Fibroblast of the aortic adventitia (primary cell): ENCODE data around the gene VANGL2. TPM values are rescaled to one million over a fixed set of nuclear protein-coding genes. Genes with fewer than 3 reads are reported as not detected.
A peak's percentile ranks its signal among the peaks of the same experiment; 100 is the strongest.

ENCODE experiments used
- DNase-seq: peaks from one replicate; pipeline ENCODE4 v3.0.0-alpha.2; 2010; ENCODE audit warnings: low read depth
- H3K4me3 ChIP-seq: 2 replicates; pipeline ENCODE4 v1.5.1; 2011; ENCODE audit warnings: low read depth, mild to moderate bottlenecking, control low read depth, low read length, moderate library complexity
- total RNA-seq: library from RNA; depleted of rRNA; stranded (reverse); fragments of >200 nt; gene quantifications from 2 replicates; pipeline ENCODE4 v1.2.3, GENCODE V29; 2012; ENCODE audit warnings: low replicate concordance
- TF ChIP-seq, protein P1 (sequence below): IDR thresholded peaks from 2 replicates; pipeline ENCODE4 v1.5.1; 2011; ENCODE audit warnings: mild to moderate bottlenecking, low read length, control low read depth, inconsistent platforms; ENCODE audit not compliant: insufficient read depth

VANGL2 gene
- total RNA-seq, 1 donor: not detected

DNA sequence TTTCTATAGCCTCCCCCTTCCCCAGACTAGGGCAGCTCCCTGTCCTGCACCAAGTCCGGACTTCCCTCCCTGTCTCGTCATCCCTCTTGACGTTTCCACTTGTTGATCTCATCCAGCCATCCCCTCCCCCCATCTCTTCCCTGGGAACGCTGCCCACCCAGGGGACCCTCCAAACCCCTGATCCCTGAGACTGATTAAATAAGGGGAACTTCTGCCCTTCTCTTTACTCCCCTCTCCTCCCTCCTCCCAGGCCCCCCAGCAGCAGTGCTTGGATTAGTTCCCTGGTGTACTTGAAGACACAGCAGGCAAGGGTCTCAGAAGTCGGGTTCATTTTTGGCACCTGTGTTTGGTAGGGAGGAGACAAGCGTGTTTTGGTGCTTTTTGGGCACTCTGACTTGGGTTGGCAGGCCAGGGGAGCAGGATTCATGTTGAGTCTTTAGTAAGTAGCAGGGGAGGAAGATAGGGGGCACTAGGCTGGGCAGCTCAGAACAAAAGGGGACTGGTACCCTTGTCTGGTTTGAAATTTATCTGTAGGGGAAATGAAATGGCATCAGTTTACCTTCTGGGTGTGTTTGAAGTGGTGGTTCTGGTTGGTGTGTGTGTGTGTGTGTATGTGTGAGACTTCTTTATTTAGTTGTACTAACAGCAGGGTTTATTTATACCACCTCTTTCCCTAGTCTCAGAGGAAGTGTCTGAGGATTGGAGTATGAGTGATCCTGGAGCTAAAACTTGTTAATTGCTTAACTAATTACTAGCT lies 11.1 kb downstream of the VANGL2 start:
- TF ChIP-seq, protein P1, sequence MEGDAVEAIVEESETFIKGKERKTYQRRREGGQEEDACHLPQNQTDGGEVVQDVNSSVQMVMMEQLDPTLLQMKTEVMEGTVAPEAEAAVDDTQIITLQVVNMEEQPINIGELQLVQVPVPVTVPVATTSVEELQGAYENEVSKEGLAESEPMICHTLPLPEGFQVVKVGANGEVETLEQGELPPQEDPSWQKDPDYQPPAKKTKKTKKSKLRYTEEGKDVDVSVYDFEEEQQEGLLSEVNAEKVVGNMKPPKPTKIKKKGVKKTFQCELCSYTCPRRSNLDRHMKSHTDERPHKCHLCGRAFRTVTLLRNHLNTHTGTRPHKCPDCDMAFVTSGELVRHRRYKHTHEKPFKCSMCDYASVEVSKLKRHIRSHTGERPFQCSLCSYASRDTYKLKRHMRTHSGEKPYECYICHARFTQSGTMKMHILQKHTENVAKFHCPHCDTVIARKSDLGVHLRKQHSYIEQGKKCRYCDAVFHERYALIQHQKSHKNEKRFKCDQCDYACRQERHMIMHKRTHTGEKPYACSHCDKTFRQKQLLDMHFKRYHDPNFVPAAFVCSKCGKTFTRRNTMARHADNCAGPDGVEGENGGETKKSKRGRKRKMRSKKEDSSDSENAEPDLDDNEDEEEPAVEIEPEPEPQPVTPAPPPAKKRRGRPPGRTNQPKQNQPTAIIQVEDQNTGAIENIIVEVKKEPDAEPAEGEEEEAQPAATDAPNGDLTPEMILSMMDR: no peak
- H3K4me3 ChIP-seq: no peak overlapping the region
- DNase-seq: no peak

DNA sequence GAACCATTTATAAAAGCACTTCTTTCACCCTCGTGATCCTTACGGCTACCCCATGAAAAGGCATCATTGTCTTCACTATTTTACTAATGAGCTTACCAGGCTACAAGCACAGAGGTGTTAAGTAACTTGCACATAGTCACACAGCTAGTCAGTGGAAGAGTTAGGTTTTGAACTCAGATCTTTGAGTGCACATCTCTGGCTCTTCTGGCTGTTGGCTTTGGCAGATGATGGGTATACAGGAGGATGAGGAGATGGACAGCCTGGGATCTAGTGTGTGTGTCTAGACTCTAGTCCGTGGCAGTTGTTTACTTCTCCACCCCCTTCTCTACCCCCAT lies 11.6 kb downstream of the VANGL2 start:
- TF ChIP-seq, protein P1: no peak
- DNase-seq: no peak

DNA sequence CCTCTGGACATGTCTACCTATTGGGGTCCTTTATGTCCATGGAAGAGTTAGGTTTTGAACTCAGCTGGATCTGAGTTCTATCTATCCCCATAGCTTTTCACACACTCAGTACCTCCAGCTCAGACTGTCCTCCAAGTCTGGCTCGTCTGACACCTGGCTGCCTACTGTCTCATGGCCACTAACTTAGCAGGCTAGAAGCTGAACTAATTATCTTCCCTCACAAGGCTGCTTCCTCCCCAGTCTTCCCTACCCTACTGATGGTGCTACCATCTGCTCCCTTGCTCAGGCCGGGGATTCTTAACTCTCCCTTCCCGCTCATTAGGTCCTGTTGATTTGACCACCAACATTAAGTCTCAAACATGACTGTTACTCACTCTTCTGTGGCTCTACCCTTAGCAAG lies 13.4 kb downstream of the VANGL2 start:
- TF ChIP-seq, protein P1: no peak
- no peak for DNase-seq
- H3K4me3 ChIP-seq: no peak overlapping the region

More for the DNA sequence above, 11.6 kb downstream of the VANGL2 start:
- H3K4me3 ChIP-seq: no peak overlapping the region

DNA sequence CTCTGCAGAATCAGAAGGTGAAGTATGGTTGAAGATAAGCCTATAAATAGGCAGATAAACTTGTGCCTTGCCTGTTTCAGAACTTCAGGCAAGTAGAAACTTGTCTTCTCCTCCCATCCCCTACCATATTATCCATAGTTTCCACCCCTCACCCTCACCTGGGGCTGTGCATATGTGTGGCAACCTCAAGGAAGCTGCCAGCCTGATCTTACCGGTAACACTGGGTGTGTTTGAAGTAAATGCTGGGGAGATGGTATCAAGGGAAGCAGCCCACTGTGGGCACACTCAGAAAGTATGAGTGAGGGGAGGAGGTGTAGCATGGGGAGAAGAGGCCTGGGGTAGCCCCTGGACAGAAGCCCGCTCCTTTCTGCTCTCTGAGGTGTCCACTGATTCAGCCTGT lies 14.5 kb downstream of the VANGL2 start:
- DNase-seq: no peak
- no peak overlapping the region for H3K4me3 ChIP-seq
- TF ChIP-seq, protein P1: no peak

DNA sequence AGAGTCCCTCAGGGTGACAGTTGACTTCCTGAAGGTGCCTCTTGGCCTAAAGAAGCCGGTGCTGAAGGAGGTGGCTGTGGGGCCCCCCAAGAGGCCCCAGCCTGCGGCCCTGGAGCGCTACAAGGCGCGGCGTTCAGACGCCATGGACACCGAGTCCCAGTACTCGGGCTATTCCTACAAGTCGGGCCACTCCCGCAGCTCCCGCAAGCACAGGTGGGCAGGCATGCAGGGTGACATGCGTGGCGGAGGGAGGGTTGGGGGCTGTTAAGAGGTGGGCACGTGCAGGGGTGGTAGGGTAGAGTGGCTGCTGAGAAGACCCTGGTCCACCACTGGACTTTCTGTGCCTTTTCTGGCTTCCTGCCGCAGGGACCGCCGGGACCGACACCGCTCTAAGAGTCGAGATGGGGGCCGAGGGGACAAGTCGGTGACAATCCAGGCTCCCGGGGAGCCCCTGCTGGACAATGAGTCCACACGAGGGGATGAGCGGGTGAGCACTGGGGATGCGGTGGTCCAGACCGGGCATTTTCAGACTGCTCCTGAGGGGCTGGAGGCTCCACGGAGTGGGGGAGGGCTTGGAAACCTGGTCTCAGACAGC lies 15.4 kb downstream of the VANGL2 start:
- TF ChIP-seq, protein P1: no peak
- no peak overlapping the region for H3K4me3 ChIP-seq
- no peak for DNase-seq

DNA sequence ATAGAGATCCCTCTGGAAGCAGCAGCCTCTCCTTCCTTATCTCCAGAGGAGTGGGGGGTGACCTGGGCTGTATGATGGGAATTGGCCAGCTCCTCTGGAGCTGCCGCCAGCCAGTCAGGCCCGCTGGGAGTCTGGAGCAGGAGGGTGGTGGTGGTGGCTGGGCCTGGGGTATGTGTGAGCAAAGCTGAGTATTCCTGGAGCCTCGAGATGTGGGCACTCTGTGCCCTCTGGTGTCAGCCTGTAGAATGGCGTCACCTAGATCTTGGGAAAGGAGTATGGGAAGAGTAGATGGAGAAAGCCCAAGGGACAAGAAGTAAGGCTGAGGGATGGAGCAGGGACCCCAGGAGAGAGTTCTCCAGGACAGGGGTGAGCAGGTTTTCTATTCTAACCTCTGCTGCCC lies 16.0 kb downstream of the VANGL2 start:
- no peak overlapping the region for H3K4me3 ChIP-seq
- DNase-seq: peak; percentile 33
- TF ChIP-seq, protein P1: peak; percentile 46

DNA sequence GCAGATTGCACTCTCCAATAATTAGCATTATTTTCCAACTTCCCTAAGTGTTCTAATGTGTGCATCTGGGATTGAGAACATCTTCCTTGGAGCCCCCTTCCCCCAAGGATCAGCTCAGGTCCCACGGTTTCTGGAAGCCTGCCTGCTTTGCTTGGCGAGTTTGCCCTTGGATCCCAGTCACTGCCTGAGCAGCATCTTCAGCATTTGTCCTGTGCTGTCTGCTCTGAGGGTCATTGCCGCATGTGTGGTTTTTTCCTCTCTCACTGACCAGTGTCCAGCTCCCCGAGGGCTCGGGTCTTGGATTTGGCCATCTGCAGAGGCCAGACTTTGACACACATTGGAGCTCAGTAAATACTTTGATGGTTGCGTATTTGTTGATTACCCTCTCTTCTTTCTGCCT lies 18.1 kb downstream of the VANGL2 start:
- DNase-seq: no peak
- TF ChIP-seq, protein P1: no peak
- no peak overlapping the region for H3K4me3 ChIP-seq
